ENCODE data around the gene SDR42E2. TPM values are rescaled to one million over a fixed set of nuclear protein-coding genes. Genes with fewer than 3 reads are reported as not detected.

SDR42E2 gene
- total RNA-seq, 3 donors from 2014 or later = not detected

Other genes with a start within 250 kb of the SDR42E2 start
- gene UQCRC2, start 209.1 kb upstream of the SDR42E2 start, total RNA-seq = 100 to 1,000 TPM; 217 to 251 (median 225) TPM
- not detected for gene PDZD9, start 161.4 kb upstream of the SDR42E2 start, total RNA-seq
- gene MOSMO, start 154.4 kb upstream of the SDR42E2 start, total RNA-seq = 1 to 10 TPM; 5.3 to 8.2 (median 7.0) TPM
- gene VWA3A, start 70.0 kb upstream of the SDR42E2 start, total RNA-seq = under 1 TPM in 2 of 3 donors, not detected in 1; 0.08 to 0.10 TPM
- 10 to 100 TPM; 17.8 to 22.8 (median 19.1) TPM for gene EEF2K, start 43.8 kb downstream of the SDR42E2 start, total RNA-seq
- gene POLR3E, start 134.9 kb downstream of the SDR42E2 start, total RNA-seq = 100 to 1,000 TPM; 111 to 124 (median 113) TPM
- gene CDR2, start 212.1 kb downstream of the SDR42E2 start, total RNA-seq = 10 to 100 TPM; 29.0 to 37.5 (median 35.1) TPM